AML-193 (cell line): ENCODE results near the gene TCTN1.
"Not testable (repeated sequence)": the region's sequence is repeated elsewhere in the genome, so short reads cannot be mapped to it uniquely, and the experiment has no call there.

Experiments
- DNase-seq, 2 experiments: peaks; one replicate each; lab custom pipeline; 2025; lab: John Stamatoyannopoulos, UW

The TCTN1 gene

DNA sequence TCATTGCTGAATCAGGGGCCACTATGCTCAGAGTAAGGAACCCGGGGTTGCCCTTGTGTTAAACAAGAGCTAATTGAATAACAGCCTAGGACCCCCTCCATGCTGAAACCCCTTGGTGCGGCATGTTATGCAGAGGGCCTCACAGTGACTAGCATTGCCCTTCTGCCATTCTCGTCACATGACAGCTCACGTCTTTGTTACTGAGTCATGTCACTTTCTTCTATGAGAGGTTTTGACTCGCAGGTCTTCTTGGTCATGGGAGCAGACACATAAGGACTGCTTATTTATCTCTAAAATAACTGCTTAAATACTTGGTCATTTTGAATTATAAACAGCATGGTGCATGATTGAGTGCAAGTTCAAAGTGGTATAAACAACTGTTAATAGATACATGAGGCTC, 24.9 kb downstream of the TCTN1 start:
- DNase-seq: no peak

DNA sequence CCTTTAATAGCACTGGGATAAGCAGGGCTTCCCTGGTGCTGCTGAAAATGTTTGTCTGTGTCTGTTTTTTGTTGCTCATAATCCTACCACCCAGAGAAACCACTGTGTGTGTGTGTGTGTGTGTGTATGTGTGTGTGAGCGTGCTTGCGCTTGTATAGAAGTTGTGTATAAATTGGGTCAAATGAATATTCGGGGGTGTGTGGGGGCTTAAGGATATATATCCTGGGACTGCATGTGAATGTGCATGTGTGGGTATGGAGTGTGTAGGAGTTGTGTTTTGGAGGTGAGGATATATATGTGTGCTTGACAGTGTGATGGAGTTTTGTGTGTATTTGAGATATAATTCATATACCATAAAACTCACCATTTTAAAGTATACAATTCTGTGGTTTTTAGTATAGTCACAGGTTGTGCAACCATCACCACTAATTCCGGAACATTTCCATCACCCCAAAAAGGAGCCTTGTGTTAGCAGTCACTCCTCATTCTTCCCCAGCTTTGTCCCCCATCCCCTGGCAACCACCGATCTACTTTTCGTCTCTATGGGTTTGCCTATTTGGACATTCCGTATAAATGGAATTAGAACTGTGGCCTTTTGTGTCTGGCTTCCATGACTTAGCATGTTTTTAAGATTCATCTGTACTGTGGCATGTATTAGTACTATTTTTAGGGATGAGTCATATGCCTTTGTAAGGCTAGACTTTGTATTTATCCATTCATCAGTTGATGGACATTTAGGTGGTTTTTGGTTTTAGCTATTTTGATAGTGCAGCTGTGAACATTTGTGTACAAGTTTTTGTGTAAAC, 25.6 kb downstream of the TCTN1 start:
- DNase-seq: peak in 1 of 2 experiments; percentile 10

DNA sequence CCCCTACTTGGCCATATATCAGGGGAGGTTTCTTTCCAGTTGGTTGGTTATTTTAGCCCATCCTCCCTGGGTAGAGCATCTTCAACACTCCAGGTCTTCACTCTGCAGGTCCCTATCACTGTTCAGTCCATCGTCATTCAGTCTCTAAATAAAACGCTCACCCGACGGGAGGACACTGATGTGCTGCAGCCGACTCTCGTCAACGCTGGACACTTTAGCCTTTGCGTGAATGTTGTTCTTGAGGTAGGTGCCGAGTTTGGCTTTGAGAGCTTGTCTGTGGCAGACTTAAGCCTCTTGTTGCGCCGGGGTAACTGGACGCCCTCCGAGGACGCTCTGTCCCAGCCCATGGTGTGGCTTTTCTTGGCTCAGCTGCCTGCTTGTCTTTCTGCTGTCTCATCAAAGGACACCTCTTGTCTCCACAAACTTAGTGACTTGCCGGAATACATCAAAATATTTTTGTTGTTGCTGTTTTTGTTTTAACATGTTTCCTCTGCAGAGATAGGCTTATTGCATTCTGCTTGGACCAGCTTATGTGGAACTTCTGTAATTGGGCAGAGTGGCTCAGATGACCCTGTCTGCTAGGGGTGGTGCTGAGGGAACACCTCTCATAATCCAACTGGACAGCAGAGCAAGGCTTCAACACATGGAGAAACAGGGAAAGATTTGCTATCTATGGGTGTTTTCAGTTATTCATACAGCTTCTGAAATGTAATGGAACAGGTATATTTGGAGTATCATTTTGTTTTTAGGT, 26.5 kb downstream of the TCTN1 start:
- DNase-seq: no peak

DNA sequence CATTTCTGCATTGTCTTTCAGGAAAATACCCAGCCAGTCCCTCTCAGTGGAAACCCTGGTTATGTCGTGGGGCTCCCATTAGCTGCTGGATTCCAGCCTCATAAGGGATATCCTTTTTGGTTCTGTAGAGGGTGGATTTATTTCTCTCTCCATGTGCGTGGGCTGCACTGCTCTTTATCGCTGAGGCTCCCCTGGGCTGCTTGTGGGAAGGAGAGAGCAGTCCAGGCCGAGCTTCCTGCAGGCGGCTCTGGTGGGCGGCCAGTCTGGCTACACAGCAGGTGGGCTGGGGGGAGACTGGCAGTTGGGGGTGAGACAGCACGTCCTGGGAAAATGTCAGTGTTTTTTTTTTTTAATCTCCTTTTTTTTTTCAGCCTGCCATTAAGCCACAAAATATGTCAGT, 27.6 kb downstream of the TCTN1 start:
- no peak for DNase-seq

DNA sequence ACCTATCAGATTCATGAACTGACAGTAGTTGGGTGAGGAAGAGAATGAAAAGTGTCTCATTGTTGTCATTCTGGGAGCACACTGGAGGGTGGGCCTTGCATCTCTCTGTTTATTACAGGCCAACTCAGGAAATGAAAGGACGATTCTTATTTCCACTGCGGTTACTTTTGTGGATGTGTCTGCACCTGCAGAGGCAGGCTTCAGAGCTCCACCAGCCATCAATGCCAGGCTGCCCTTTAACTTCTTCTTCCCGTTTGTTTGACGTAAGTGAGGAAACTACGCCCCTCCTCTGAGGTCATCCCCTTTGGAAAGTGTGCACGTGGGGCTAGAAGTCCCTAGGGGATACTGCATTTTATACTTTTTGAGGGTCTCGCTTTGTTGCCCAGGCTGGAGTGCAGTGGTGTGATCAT, 33.7 kb downstream of the TCTN1 start:
- no peak for DNase-seq

DNA sequence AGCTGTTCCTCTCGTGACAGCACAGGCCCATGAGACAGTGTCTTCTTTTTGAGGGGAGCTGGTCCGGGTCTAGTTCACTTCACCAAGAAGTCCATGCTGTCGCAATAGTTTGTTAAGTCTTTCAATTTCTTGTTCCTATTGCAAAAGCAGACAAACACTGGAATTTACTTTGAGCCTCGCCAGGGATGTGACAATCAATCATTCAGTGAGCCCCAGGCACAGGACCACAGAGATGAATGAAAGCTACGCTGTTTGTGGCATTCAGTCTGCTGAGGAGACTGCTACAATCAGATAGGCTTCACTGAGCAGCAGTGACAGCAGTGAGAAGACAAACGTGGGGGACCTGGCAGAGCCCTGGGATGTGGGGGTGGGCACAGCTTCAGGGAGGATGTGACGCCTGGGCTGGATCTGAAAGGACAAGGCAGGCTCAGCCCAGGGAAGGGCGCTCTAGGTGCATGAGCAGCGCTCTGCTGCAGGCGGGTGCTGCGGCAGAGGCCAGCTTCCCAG, 35.5 kb downstream of the TCTN1 start:
- DNase-seq: no peak

DNA sequence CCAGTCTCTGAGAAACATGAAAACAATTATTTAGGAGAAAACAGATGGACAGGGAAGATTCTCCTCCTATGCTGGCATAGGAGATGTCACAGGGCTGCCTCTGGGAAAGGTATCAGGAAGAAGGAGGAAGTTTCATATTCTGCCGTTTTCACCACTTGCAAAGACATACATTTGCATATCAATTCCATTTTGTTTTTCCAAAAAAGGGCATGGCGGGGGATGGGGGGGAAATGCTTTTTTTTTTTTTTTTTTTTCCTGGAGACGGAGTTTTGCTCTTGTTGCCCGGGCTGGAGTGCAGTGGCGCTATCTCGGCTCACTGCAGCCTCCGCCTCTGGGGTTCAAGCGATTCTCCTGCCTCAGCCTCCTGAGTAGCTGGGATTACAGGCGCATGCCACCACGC, 40.3 kb downstream of the TCTN1 start:
- not testable (repeated sequence) for DNase-seq

DNA sequence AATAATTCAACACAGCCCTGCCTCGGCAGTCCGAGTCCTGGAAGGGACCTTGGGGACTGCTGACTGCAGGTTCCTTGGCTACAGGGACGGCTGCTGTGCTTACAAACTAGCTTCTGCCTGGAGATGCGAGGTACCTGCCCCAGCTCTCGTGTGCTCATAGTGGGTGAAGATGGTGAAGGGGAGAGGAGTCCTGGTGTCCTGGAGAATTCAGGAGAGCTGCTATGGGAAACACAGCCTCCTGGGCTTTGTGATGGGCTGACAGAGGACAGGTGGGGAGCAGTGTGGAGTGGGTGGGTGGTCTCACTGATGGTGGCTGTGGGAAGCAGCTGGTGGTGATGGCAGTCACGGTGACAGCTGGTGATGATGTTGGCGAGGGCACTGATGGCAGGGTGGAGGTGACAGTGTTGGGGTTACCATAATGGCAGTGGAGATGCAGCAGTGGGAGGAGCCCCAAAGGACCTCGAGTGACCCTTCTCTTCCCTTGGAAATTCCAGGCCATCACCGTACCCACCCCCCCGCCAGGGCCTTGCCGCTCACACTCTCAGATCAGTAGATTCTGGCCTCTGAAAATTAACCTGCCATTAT, 42.2 kb downstream of the TCTN1 start:
- no peak for DNase-seq

DNA sequence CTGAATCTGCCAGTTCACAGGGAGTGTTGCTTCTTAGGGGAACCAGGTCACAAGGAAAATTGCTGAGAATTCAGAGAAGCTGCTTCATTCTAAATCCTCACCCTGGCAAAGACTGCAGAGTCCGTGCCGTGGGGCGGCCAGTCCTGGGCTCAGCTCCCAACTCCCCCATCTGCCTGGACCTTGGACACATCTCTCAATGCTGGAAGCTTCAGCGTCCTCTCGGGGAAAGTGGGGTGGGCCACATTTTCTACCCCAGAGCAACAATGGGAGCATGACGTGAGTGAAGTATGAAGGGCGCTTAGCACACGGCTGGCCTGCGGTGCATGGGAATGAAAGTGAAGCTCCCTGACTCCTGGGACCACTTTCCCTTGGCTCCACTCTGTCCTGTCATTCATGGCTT, 43.8 kb downstream of the TCTN1 start:
- no peak for DNase-seq

DNA sequence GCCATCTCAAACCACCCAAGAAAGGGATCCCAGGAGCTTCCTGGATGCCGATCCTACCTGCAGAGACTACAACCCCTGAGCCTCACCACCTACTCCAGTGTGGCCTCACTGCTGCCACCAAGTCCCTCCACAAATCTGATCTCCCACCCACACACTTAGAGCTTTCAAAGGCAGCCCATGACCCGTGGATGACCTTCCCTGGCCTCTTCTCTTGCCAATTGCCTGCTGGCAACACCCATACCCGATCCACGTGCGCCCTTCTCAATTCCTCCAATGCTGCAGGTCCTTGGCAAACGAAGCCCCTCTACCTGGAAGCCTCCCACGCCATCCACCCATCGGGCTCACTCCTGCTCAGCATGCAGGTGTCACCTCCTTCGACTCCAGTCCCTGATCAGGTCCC, 44.3 kb downstream of the TCTN1 start:
- no peak for DNase-seq

DNA sequence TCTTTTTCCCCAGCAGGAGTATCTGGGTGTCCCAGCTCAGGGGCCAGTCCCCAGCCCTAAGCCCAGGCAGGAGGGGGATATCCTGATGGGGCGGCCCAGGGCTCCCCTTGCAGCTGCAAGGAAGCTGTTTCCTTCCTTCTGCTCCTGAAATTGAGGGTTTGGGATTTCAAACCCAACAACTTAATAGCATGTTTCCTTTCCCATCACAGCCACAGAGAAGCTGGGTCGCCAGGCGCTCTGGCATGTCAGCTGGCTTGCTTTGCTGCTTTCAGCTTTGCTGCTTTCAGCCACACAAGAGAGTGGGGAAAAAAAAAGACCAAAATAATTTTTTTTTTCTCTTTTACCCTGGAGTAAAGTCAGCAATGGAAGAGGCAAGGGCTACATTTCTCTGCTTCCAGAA, 44.9 kb downstream of the TCTN1 start:
- no peak for DNase-seq

DNA sequence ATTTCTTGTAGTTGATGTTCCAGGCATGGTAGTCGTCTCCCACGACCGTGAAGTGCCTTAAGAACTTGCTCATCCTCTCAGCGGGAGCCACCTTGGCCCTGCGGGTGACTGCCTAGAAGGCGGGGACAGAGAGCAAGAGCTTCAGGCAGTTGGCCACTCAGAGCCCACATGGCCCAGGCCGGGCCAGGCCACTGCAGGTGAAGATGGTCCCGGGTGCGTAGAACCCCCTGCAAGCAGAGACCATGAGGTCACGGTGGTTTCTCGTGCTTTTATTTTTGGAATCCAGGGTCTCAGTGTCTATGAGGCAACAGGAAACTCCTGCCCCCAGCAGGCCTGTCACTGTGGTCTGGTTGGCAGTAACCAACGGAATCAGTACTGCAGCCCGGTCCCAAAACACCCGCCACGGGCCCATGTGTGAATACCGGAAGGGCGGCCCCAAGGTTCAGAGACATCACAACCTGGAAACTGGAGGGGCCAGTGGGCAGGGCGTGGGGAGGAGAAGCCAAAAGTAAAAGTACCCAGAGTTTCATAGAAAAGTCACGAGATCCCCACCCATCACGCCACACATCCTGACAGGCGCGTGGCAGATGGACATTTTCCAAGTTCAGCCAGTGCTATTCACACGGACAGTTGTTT, 47.5 kb downstream of the TCTN1 start:
- DNase-seq: no peak

DNA sequence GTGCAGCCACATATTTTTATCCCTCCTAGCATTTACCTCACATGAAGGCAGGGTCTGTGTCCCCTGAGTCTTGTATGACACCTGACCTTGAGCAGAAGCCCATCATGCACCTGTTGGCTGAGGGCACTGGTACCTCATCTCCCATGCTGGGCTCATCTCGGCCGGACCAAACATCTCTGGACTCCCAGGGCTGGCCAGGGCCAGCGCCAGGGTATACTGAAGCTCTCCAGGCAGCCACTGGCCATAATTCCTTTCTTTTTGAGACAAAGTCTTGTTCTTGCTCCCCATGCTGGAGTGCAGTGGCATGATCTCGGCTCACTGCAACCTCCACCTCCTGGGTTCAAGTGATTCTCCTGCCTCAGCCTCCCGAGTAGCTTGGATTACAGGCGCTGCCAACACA, 53.0 kb downstream of the TCTN1 start:
- no peak for DNase-seq

DNA sequence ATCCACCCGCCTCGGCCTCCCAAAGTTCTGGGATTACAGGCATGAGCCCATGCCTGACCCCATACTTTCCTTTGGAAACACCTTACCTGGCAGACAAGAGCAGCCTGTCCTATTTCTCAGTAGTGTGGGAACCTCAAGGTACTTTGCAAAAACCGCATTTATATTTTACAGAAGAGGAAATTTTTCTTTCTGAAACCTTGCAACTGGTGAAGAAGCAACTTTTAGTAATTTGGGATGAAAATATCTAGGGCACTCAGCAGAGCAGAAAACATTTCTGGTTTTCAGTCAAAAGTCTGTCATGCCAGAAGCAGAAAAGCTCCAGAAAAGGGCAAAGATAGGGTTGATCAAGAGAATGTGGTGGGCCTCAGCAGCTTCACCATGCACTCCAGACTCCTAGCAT, 53.7 kb downstream of the TCTN1 start:
- DNase-seq: no peak

DNA sequence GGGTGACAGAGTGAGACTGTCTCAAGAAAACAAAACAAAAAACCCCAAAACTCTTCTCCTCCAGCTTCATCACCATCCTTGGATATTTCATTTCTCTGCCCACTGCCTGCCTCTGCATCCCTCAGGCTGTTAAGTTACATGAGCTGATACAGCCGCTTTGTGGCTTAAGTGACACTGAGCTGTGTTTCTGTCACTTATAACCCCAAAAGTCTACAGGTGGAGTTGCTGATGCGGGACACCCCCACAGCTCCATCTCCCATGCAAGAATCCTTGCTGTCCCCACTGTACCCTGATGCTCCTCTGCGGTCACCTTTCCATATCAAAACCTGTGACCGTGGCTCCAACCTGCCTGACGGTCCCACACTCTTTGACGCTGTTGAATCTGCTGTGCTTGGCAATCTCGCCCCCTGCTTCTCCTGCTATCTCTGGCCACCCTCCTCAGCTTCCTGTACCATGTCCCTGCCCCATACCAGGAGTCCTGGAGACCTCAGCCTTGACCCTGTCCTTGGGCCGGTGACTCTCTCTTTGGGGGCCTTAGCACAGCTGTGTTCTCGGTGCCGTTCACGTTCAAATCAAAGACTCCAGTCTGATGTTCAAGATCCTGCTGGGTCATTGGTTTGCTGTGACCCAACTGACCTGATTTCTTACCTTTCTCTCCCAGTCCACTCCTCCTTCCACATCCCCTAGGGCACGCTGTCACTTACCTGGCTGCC, 54.7 kb downstream of the TCTN1 start:
- no peak for DNase-seq

DNA sequence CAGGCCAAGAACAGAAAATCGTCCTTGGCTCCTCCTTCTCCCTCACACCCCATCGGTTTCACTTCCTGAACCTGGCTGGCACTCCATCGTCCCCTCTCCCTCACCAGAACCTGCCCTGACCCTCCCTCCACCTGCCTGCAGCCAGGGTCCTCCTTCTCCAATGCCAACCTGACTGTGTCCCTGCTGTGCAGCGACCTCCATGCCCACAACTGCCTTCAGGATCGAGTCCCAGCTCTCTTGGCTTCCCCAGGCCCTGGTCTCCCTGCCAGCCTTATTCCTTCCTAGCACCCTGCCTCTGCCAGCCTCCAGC, 55.2 kb downstream of the TCTN1 start:
- no peak for DNase-seq

DNA sequence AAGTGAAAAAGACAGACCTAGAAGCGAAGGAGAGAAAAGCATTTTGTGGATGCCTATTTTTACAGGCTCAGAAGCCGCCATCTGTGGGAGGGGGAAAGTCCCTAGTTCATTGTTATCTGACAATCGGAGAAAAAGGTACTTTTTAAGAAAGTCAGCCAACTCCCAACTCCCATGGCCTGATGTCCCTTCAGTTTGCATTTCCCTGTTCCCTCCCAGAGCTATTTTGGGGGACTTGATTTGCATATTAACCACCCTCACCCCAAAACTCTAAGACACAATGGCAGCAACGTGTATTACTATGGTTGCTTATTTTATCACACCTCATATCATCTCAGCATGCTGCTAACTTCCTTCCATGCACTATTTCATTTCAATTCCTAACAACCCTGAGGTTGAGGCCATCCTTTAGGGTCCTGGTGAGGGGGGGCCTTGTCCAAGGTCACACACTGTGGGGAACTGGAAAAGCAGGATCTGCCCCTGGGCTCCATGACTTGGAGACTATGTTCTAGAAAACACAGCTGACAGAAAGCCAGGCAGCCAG, 56.3 kb downstream of the TCTN1 start:
- no peak for DNase-seq

DNA sequence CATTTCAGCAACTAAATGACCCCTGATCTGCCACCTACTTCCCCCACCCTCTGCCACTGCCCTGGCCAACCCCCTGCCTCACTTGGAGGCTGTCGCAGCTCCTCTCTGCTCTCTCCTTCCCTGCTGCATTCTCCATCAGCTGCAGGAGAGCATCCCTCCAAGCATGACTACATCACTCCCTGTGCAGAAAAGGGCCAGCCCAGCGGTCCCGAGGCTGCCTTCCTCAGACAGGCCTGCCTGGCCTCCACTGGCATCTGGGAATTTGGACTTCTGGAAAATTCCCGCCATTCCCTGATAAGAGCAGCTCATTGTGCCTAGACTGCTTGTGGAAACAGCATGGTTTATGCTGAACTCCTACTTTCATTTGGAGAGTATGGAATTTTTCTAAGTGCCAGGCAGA, 62.2 kb downstream of the TCTN1 start:
- no peak for DNase-seq

DNA sequence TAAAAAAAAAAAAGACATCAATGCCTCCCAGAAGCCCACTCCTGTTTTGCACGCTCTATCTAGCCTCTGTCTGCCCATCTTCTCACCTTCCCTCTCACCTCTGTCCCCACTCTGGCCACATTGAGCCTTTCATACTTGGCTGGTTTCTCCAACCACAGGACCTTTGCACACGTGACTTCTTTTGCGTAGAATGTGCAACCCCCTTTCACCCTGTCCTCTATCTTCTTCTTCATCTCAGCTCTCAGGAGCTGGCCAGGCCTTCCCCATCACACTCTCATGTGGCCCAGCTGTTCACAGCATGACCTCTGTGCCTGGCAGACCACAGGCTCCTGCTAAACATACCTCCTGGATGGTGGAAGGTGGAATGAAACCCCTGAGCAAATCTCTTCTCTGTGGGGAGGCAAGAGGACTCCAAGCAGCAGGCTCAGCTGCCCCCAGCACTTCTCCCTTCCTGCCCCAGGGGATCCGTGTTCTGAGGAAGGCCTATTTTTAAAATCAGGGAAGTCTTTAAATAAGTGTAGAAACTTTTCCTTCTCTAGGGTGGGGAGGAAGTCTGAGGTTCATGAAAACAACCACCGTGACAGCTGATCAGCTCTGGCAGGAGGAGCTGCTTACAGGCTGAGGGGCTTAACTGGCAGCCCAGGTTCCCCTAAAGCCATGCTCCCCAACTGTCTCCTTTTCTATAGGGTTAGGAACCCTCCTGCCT, 63.4 kb downstream of the TCTN1 start:
- peak in 1 of 2 experiments; percentile 4 for DNase-seq

DNA sequence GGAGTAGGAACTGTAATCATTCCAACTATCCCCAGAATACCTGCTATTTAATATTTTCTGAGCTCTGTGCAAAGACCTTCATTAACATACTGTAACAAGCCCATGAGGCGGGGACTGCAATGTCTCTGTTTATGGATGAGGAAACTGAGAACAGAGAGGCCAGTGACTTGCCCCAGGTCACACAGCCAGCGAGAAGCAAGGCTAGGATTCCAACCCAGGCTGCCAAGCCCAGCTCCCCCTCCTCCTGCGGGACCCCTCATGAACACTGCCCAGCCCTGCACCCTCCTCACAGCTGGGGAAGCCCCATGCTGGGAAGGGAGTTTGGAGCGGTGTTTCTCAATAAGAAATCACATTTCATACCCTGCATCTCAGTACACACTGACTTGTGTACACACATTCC, 64.1 kb downstream of the TCTN1 start:
- DNase-seq: no peak

DNA sequence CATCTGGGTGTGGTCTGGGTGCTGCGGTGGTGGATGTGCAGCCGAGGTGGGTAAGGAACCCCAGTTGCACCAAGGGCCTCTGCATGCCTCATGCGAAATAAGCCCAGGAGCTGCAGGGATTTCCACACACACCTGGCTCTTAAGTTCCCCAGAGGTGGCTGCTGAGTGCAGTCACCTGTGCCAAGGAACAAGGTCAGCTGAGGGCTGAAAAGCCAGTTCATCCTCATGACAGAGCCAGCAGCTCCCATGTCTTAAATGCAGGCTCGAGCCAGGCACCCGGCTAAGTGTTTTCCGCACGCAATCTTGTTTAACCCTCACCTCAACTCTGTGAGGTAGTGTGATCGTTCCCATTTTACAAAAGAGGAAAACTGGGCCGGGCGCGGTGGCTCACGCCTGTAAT, 65.3 kb downstream of the TCTN1 start:
- DNase-seq: no peak
